GM21717 (cell line): ENCODE results near the gene TCEA2.

Source experiments
- ATAC-seq: cut with Tn5 transposase; IDR thresholded peaks from one replicate; pipeline ENCODE4 v1.9.1; 2021; ENCODE audit warnings: mild to moderate bottlenecking, moderate library complexity; ENCODE audit not compliant: unreplicated experiment

TCEA2 gene

GRCh38 chr20:64063389-64064144 lies 569 bp downstream of the TCEA2 start:
- no peak for ATAC-seq

GRCh38 chr20:64064145-64064698 lies 1.2 kb downstream of the TCEA2 start:
- ATAC-seq, result no peak

GRCh38 chr20:64065062-64065973 lies 2.3 kb downstream of the TCEA2 start:
- no peak for ATAC-seq

- no peak for ATAC-seq
Observed at GRCh38 chr20:64065974-64066343, 3.0 kb downstream of the TCEA2 start.

GRCh38 chr20:64067005-64067632 lies 4.1 kb downstream of the TCEA2 start:
- ATAC-seq, result no peak

GRCh38 chr20:64067733-64068307 lies 4.8 kb downstream of the TCEA2 start:
- ATAC-seq, result no peak

- ATAC-seq, result no peak
Observed at GRCh38 chr20:64068386-64069208, 5.6 kb downstream of the TCEA2 start.

GRCh38 chr20:64069209-64069613 lies 6.2 kb downstream of the TCEA2 start:
- ATAC-seq, result no peak

GRCh38 chr20:64069614-64070243 lies 6.7 kb downstream of the TCEA2 start:
- no peak for ATAC-seq

- no peak for ATAC-seq
Observed at GRCh38 chr20:64070244-64070993, 7.4 kb downstream of the TCEA2 start.

GRCh38 chr20:64071341-64072332 lies 8.6 kb downstream of the TCEA2 start:
- no peak for ATAC-seq

GRCh38 chr20:64072498-64073063 lies 9.6 kb downstream of the TCEA2 start:
- ATAC-seq, result no peak

GRCh38 chr20:64073476-64074183 lies 10.6 kb downstream of the TCEA2 start:
- no peak for ATAC-seq

- ATAC-seq, result no peak
Observed at GRCh38 chr20:64074184-64074789, 11.3 kb downstream of the TCEA2 start.

GRCh38 chr20:64074963-64075362 lies 12.0 kb downstream of the TCEA2 start:
- ATAC-seq, result no peak

GRCh38 chr20:64075556-64075955 lies 12.6 kb downstream of the TCEA2 start:
- ATAC-seq, result no peak
